Stimulated activated CD8-positive, alpha-beta memory T cell treated with anti-CD3 and anti-CD28 coated beads, Interleukin-15, amount 100 ng/mL, for 48 hours (primary cell): Measurements from ENCODE around the gene SLC7A5.
"Not testable (repeated sequence)": the region's sequence is repeated elsewhere in the genome, so short reads cannot be mapped to it uniquely, and the experiment has no call there.

ENCODE experiments used
- DNase-seq, 2 donors: peaks; one replicate each; pipeline ENCODE4 v3.0.0-alpha.2; 2020; ENCODE audit warnings: low read depth in 2 of 2

SLC7A5 gene

DNA sequence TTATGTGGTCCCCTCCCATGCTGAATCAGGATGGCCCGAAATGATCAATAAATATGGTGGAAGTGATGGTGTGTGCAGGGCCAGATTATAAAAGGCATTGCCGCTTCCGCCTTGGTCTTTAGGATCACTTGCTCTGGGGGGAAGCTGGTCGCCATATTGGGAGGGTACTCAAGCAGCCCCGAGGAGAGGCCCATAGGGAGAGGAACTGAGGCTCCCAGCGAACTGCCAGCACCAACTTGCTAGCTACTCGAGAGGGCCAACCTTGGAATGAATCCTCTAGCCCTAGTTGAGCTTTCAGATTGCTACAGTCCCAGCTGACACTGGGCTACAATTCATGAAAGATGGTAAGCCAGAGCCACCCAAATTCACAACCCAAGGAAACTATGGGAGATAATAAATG is 19.0 kb upstream of the SLC7A5 start:
- not testable (repeated sequence) for DNase-seq

DNA sequence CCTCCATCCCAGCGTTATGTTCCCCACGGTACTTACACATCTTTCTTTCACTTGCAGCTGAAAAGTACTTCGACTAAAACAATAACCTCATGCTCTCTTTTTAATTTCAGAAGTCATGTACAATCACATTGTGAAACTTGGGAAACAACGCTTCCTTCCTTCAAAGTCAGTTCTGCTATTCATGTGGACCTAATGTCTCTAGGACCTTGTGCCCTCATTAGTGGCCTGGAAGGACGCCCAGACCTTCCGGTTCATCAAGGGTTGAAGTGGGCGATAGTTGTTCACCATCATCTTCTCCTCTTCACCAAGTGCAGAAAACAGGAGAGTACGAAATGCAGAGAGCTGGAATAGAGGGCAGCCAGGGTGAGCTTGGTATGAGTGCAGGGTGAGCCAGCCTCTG is 18.6 kb upstream of the SLC7A5 start:
- not testable (repeated sequence) for DNase-seq

DNA sequence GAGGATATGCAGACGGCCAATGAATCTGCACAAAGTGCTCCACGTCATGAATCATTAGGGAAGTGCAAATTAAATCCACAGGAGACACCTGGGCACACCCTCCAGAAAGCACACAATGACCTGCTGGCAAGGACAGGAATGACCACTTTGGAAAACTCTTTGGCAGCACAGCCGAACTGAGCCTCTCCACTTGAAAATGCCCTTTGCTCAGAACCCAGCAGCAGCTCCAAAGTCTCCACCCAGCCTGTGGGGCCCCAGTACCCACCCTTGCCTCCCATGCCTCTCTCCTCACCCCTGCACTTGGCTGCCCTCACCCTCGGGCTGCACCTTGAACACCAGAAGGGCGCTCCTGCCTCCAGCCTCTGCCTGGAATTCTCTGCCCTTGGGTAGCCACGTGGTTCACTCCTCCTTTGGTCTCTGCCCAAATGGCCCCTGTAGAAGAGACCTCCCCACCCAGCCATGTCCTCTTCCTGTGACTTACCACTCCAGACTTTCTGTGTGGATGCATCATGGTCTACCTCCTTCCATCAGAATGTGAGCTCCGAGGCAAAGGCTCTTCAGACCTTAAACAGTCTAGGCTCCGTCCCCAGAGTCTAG is 16.2 kb upstream of the SLC7A5 start:
- DNase-seq, result not testable (repeated sequence)

DNA sequence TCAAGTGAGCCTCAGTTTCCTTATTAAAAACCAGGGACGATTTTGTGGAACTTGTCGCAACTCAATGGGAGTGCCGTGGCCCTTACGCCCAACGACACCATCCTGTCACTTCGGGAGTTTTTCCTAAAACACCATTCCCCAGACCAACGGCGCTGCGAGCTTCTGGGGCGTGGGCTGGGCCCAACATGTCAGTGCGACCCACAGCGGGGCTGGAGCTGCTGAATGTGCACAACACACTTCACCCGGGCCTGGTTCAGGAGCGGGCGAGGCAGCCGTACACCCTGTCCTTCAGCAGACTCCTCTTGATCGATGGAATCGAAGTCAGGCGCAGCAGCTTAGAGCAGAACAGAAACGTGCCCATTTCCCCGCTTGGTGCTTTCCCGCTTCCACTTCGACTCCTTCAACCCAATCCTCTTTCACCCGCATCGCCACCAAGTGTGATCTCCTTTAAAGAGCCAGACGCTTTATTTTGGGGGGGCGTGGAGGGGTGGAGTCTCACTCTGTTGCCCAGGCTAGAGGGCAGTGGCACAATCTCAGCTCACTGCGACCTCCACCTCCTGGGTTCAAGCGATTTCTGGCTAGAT is 13.2 kb upstream of the SLC7A5 start:
- DNase-seq, result no peak

DNA sequence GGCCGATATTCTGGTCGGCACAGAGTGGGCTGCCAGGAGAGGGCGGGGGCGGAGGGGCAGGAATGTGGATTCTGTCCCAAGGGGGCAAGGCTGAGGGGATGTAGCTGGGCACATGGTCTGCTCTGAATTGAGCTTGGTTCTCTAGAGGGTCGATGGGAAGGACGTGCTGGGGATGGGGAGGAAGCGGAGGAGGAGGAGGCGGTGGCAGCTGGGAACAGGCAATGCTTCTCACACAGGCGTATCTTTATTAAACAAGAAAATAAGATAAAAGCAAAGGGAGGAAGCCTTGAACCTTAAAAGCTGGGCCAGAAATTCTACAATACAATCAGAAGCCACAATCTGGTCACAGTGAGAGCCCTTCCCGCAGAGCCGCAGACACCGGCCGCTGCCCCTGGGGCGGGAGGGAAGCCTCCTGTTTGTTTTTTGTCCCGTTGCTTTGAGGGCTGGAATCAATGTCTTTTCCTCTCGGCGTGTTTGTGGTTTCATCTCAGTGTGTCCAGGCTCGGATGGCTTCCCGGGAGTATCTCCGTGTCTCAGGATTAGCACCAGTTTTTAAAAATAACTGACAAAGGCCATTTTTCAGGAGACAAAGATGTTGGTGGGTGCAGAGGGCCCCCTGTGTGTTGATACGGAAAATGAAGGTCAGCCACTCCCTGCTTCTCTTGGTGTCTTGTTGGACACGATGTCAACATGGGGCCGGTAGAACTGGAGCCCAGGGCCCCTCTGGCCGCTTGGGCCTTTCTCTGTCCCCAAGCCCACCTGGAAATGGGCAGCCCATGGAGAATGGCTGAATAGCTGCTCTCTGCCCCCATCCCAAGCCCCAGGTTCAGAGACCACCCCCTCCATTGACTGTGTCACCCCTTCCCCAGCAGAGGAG is 12.3 kb upstream of the SLC7A5 start:
- DNase-seq, result no peak

DNA sequence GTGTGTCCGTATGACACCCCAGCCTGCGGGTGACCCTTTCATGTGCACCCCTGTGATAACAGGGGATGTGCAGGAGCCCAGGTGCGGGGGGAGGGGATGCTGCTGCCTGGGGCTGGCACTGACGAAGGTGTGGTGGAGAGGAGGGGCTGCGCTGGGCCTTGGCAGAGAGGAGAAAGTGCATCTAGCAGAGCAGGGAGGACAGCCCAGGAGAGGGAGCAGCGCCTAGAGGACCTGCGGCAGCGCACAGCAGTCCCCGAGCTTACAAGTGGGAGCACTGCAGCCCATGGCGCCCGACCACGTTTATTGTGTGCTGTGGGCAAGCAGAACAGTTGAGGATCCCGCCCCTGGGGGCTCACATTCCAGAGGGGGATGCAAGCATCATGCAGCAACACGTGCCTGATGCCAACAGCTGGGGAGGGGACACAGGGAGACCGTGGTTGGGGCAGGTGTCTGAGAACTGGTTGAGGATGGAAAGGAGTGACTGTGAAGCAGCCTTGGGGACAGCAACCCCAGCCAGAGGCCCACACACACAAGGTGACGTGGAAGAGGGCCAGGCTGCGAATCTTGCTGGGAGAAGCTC is 10.9 kb upstream of the SLC7A5 start:
- DNase-seq, result no peak

DNA sequence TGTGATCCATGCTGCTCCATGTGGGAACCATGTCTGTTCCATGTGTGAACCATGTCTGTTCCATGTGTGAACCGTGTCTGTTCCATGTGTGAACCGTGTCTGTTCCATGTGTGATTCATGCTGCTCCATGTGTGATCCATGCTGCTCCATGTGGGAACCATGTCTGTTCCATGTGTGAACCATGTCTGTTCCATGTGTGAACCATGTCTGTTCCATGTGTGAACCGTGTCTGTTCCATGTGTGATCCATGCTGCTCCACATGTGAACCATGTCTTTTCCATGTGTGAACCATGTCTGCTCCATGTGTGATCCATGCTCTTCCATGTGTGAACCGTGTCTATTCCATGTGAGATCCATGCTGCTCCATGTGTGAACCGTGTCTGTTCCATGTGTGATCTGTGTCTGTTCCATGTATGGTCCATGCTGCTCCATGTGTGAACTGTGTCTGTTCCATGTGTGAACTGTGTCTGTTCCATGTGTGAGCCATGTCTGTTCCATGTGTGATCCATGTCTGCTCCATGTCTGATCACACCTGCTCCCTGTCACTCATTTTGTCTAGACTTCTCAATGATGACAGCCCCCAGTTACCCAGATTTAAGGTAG is 10.2 kb upstream of the SLC7A5 start:
- not testable (repeated sequence) for DNase-seq

DNA sequence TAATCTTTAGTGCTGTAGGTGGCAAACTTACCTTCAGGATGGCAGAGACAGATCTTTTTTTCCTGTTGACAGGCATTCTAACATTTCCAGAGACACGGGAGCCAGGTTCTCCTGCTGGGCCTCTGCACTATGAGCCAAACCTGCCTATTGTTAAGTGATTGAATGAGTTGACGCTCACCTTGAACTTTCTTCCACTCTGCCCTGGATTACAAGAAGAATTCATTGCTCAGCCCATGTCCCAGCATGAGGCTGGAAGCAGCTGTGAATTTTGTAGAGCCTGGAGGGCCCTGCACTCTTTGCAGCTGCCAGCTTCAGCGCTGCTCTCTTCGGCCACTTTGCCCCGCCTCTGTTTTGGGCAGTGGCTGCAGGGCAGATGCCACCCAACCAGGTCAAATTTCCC is 9.4 kb upstream of the SLC7A5 start:
- DNase-seq, result no peak

DNA sequence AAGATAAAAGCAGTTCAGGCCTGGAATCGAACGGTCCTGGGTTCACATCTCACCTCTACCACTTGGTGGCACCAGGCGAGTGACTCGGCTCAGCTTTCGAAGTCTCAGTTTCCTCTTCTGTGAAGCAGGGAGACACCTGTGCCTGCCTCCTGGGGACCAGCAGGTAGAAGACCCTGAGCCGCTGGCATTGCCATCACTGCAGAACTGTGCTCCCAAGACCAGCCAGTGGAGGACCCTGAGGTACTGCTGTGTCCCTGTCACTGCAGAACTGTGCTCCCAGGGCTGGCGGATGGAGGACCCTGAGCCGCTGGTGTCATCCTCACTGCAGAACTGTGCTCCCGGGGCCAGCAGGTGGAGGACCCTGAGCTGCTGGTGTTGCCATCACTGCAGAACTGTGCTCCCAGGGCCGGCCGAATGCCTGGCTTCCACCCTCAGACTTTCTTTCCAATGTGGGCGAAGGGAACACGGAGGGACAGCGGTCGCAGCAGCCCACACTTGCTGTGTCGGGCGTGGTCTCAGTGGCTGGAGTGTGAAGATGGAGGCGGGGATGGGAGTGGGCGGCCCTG is 8.7 kb upstream of the SLC7A5 start:
- no peak for DNase-seq

DNA sequence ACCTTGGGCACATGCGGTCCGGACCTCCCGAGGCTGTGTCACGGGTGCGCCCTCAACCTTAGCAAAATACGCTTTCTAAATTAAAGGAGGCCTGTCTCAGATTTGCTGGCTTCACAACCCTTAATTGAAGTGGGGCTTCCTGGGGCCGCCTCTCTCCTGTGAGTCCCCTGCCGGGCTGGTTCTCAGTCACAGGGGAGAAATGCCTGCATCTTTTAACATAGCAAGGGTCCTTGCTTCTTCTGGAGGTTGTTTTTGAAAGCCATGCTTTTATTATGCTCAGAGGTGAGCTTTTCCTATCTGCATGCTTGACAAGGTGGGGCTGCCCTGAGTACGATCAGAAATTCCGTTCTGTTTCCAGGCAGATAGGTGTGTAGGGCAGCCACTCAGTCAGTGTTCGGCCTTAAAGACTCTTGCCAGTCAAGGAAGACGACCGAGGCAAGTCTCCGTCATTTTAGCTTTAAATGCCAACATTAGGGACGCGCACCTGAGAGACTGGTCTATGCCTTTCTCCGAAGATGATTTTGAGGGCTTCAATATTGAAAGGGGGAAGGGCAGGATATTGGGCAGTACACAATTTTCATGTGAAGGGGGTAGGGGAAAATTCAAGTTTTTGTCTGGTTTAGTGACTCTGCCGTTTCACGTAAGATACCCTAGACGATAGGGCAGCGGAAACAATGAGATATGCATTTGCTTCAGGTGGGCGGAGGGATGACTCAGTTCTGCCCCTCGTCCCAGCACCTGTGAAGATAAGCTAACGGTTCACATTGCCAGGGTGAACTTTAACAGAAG is 5.5 kb upstream of the SLC7A5 start:
- peak; percentile 72 to 78 for DNase-seq

DNA sequence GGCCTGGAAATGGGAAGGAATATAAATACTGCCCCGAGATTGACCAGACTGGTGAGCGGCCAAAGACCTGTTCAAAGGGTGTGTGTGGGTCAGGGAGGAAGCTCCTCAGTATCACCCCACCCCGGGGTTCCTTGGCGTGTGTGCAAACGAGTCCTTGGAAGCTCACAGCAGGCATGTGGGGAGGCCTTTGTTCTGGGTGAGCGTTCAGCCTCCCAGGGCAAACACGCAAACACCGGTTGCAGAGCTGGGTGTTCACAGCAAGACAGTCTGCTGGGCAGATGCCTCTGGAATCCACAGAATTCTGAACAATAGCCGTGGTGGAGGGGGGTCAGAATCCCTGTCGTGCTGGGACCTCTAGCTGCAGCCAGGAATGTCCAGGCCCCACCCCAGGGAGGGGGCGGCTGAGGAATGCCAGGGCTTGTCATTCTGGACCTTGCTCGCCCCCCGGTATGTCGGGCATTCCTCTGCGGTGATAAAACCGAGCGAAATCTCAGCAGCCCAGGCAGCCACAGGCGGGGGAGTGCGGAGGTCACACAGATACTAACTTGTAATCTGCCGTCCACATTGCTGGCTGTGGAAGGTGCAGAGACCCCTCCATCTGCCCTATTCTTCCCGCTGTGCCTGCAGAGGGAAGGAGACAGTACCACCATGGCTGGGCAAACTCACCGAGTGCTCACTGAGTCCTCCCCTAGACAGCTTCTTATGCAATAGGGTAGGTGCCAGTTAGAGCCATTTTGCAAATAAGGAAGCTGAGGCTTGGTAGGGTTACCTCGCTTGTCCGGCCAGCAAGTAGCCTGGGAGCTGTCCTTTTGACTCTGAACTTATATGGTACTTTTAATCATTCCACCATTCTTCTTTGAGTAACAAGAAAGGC is 1.3 kb upstream of the SLC7A5 start:
- not testable (repeated sequence) for DNase-seq

DNA sequence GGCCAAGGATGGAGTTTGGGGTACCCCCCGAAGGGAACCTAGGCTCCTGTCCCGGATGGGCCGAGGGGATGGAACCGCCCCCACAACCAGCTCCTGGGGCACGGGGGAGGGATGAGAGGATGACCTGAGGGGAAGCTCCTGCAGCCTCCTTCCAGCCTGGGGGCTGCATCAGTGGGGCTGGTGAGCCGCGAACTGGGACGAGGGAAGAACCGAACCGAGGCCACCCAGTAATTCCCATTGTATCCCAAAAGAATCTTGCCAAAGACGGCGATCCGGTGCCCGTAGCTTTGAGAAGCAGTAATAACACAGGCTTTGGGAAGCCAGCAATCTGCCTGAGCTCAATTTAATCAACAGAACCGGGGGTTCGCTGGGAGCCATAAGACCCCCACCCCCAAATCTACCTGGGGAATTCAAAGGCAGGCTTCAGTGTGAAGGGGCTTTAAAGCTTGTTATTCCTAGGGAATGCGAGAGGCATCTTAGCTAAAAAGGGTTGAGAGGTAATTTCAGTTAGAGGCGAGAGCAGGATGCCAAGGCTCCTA is 641 bp upstream of the SLC7A5 start:
- DNase-seq, result not testable (repeated sequence)

DNA sequence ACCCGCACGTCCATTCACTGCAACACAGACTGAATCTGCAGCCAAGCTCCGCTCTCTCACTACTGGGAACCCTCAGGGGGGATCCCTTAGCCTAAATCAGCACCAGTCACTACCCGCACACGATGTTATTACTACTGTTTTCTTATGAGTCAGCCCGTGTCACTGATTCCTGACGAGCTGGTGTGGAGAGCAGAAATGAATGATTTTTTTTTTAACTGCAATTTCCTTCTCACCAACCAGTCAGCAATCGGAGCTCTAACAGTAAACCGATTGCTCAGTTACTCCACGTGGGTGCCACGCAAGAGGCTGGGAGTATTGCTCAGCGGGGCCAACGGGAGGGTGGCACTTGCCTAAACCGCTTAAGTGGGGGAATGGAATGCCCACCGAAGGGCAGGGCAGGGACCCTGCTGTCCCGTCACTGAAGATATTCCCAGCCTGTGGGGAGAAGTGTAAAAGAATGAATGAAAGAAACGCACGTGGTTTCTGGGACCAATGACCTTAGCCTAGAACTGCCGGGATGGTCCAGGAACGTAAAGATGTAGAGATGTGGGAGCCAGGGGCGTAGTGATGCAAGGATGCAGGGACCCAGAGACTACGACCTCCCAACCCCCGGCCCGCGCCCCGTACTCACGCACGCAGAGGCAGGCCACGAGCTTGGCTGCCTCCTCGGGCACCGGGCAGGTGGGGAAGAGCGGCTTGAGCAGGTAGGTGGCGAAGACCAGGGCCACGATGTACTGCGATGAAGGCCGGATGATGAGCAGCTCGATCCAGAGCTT is 865 bp downstream of the SLC7A5 start:
- peak; percentile 50 to 61 for DNase-seq

DNA sequence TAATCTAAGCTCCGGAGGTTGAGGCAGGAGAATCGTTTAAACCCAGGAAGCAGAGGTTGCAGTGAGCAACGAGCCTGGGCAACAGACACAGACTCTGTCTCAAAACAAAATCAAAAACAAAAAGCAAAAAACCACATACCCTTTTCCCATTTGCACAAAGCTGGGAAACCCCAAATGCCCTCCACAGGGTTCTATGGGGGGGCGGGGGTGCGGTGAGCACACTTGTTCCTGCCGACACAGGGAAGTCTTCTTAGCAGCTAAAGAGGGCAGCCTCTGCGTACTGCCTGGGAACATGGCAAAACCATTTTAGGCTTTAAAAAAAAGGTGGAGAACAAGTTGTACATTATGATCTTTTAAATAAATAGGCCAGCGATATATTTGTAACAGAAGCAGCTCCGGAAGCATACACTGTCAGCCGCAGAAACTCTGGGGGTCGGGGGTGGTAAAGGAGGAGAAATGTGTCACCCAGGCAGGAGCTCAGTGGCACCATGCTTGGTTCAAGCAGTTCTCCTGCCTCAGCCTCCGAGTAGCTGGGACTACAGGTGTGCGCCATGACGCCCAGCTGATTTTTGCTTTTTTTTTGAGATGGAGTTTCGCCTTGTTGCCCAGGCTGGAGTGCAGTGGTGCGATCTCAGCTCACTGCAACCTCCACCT is 3.3 kb downstream of the SLC7A5 start:
- peak in 1 of 2 donors; percentile 51 for DNase-seq

DNA sequence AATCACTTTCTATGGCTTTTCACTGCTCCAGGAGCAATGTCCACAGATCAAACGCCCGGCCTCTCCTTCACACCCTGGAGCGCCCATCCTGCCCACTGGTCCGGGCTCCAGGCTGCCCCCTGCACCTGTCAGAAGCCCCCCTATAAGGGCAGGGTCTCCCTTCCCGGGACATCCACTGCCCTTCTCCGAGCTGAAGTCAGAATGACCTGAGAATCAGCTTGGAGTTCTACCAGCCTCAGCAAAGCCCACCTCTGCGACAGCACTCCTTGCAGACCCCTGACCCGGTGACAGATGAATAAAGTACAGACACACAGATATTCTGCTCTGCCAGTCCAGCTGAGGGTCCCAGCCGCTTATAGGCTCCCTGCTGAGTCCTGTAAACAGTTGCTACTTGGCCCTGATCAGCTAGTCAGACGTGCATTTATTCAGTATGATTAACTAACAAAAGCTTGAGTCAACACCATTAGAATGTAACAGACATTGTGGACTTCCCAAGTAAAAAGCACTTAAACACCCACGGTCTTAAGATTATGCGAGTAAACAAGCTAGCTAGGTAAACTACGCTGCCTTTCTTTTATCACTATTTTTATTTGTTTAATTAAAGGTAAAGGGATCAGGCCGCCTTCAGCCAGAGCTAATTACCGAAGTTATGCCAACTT is 4.8 kb downstream of the SLC7A5 start:
- DNase-seq, result no peak

DNA sequence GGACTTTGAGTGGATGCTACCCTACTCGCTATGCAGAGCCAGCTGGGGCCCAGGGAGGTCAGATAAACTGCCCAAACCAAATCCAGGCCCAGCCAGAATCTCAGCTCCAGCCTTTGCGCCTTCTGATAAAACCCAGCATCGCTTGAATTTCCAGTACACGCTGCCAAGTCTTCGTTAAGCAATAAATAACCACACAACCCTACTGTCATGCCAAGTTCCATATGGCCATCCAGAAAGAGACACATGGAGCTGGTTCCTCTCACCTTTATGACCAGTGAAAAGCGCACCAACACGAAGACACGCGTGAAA is 6.0 kb downstream of the SLC7A5 start:
- not testable (repeated sequence) for DNase-seq

DNA sequence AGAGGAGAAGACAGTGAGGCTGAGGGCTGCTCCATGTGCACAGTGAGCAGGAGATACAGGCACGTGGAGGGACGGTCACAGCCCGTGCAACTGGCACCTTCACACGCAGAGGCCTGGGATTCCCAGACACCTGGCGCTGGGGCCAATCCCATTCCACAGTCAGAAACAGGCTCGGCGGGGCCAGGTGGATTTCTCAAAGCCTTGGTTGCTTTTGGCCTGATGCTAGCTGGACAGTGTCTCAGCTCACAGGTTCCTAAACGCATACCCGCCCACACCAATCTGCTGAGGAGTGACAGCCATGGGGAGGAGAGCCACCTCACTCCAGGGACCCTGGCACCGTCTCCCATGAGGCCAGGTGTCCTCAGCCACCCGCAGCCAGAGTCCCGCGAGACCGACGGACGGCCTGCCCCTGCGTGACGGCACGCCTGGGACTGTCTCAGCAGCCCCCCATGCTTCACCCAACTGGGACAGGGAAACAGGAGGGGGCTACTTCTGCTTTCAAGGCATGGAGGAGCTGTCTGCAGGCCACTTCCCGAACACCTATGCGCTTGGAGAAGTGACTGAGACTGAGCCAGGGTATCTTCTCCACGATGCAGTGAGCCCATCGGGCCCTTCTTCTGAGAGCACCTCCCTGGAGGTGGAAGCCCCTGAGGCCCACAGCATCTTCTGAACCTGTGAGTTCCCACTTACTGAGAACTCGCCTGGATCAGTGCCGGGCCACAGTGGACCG is 6.5 kb downstream of the SLC7A5 start:
- not testable (repeated sequence) for DNase-seq
